ENCODE data around the gene CREB3L1. TPM values are rescaled to one million over a fixed set of nuclear protein-coding genes. Genes with fewer than 3 reads are reported as not detected.
A peak's percentile ranks its signal among the peaks of the same experiment; 100 is the strongest.

CREB3L1 gene
- total and polyA plus RNA-seq, 2 donors from 2014 or later = 2.5 to 7.3 TPM

DNA sequence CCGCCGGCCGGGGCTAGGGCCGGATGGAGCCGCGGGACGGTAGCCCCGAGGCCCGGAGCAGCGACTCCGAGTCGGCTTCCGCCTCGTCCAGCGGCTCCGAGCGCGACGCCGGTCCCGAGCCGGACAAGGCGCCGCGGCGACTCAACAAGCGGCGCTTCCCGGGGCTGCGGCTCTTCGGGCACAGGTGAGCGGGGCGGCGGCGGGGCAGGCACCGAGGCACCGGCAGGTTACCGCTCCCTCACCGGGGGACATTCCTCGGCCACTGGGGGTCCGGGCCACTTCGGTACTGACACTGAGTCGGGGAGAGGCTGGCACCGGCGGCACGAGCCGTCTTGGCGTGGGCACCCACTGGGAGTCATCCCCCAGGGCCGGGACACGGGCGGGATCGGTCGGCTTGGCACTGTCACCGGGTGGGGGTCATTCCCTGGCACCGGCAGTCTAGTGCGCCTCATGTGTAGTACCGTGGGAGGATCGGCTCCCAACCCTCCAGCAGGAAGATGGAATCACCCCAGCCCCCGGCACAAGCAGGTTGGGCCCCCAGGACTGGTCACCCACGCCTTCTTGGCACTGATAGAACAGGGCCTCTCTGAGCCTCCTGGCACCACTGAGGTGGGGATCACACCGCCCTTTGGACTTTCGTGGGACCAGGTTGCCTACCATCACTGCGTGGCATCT is 70.3 kb downstream of the CREB3L1 start:
- Histone ChIP-seq H3K4me1 (ENCODE audit: control insufficient read depth in 2 of 3, insufficient read depth in 2 of 3, low read depth in 1 of 3, low read length in 3 of 3) (peaks cover 0 to 34% (median 12%) of the 10 kb centered on the region in 3 donors), H3K9ac (ENCODE audit: low read length in 3 of 3) (peak overlapping the region; percentile 23 to 86 (median 52)), H3K36me3 (ENCODE audit: control insufficient read depth in 2 of 3, insufficient read depth in 3 of 3, low read length in 3 of 3) (no peaks in the 10 kb centered on the region), H3K27ac (ENCODE audit: low read depth in 2 of 2, low read length in 2 of 2) (peak overlapping the region; percentile 45 to 63), H3K9me3 (ENCODE audit: control insufficient read depth in 2 of 3, insufficient read depth in 1 of 3, low read length in 3 of 3) (no peaks in the 10 kb centered on the region), H3K4me3 (ENCODE audit: low read length in 3 of 3) (peak overlapping the region; percentile 45 to 91 (median 71)), H3K27me3 (ENCODE audit: control insufficient read depth, insufficient read depth, low read length) (no peaks in the 10 kb centered on the region)
- intact Hi-C loops (cut with DNase I) = no loop called here
- peak in 2 of 5 donors; percentile 81 to 90 for DNase-seq
- TF ChIP-seq, protein P1, sequence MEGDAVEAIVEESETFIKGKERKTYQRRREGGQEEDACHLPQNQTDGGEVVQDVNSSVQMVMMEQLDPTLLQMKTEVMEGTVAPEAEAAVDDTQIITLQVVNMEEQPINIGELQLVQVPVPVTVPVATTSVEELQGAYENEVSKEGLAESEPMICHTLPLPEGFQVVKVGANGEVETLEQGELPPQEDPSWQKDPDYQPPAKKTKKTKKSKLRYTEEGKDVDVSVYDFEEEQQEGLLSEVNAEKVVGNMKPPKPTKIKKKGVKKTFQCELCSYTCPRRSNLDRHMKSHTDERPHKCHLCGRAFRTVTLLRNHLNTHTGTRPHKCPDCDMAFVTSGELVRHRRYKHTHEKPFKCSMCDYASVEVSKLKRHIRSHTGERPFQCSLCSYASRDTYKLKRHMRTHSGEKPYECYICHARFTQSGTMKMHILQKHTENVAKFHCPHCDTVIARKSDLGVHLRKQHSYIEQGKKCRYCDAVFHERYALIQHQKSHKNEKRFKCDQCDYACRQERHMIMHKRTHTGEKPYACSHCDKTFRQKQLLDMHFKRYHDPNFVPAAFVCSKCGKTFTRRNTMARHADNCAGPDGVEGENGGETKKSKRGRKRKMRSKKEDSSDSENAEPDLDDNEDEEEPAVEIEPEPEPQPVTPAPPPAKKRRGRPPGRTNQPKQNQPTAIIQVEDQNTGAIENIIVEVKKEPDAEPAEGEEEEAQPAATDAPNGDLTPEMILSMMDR (IDR thresholded peaks at IDR 0.05; ENCODE audit: borderline replicate concordance, extremely low read depth, insufficient read depth) = no peak
- no peak for FAIRE-seq

DNA sequence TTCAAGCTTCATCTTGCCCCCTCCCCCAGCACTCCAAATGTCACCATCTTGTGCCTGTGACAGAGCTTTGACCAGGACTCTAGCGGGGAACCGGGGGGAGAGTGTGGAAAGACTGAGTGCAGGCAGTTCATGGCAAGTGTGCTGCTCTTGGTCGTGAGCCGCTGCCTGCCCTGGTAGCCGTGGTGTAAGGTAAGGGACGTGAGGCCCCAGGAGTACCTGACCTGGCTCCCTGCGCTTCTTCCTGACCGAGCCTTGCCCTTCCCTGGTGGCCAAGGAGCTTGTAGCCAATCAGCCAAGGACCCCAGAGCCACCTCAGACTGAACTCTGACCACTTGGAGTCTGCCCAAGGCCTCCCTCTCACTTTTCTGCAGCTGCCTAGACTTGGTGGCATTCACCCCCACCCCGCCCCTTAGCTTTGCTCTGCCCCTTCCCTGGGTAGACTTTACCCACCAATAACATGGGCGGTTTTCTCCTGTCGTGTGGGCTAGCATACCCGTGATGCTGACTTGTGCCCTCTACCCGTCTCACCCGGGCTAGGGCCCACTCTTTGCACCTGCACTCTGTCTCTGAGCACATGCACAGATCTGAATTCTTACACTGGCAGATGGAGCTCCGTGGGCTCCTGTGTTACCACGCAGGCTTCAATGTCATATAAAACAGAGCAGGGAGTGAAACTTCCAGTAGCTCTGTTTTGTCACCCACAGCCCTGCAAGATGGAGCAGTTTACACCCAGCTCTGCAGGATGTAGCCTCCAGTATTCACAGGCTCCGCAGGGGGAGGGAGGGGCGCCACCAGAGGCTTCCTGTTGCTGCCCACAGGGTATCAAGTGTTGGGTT is 71.3 kb downstream of the CREB3L1 start:
- peaks cover 0 to 34% (median 12%) of the 10 kb centered on the region in 3 donors for H3K4me1 ChIP-seq (ENCODE audit: control insufficient read depth in 2 of 3, insufficient read depth in 2 of 3, low read depth in 1 of 3, low read length in 3 of 3)
- DNase-seq (peak in 1 of 5 donors; percentile 66), FAIRE-seq (no peak)
- no peaks in the 10 kb centered on the region for H3K9me3 ChIP-seq (ENCODE audit: control insufficient read depth in 2 of 3, insufficient read depth in 1 of 3, low read length in 3 of 3)
- intact Hi-C loops (cut with DNase I) = no loop called here
- no peaks in the 10 kb centered on the region for H3K36me3 ChIP-seq (ENCODE audit: control insufficient read depth in 2 of 3, insufficient read depth in 3 of 3, low read length in 3 of 3)
- H3K27ac ChIP-seq (ENCODE audit: low read depth in 2 of 2, low read length in 2 of 2) = peak overlapping the region in 1 of 2 donors; percentile 63
- H3K4me3 ChIP-seq (ENCODE audit: low read length in 3 of 3) = peak overlapping the region in 2 of 3 donors; percentile 71 to 91
- TF ChIP-seq, protein P1 (IDR thresholded peaks at IDR 0.05; ENCODE audit: borderline replicate concordance, extremely low read depth, insufficient read depth) = no peak
- no peaks in the 10 kb centered on the region for H3K27me3 ChIP-seq (ENCODE audit: control insufficient read depth, insufficient read depth, low read length)
- peak overlapping the region in 1 of 3 donors; percentile 86 for H3K9ac ChIP-seq (ENCODE audit: low read length in 3 of 3)

DNA sequence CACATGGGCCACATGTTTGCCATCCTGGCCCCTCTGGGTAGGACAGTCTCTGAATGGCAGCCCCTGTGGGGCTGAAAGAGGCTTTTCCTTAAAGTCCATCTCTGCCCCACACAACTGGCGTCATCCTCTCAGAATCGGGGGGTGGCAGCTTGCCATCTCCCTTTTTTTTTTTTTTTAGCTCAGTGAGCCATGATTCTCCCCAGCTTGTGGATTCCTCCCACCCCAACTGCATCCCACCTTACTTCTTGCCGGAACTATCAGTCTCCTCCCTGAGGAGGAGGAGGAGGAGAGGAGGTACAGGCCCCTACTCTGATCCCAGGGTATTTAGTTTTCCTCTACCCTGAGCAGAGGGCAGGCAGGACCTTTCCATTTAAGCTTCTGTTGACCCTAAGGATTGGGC is 73.2 kb downstream of the CREB3L1 start:
- Histone ChIP-seq H3K27ac (ENCODE audit: low read depth in 2 of 2, low read length in 2 of 2) (no peak overlapping the region), H3K9me3 (ENCODE audit: control insufficient read depth in 2 of 3, insufficient read depth in 1 of 3, low read length in 3 of 3) (no peaks in the 10 kb centered on the region), H3K9ac (ENCODE audit: low read length in 3 of 3) (no peak overlapping the region), H3K36me3 (ENCODE audit: control insufficient read depth in 2 of 3, insufficient read depth in 3 of 3, low read length in 3 of 3) (no peaks in the 10 kb centered on the region), H3K27me3 (ENCODE audit: control insufficient read depth, insufficient read depth, low read length) (no peaks in the 10 kb centered on the region), H3K4me3 (ENCODE audit: low read length in 3 of 3) (no peak overlapping the region), H3K4me1 (ENCODE audit: control insufficient read depth in 2 of 3, insufficient read depth in 2 of 3, low read depth in 1 of 3, low read length in 3 of 3) (peaks cover 0 to 34% (median 12%) of the 10 kb centered on the region in 3 donors)
- intact Hi-C loops (cut with DNase I) = no loop called here
- no peak for FAIRE-seq
- TF ChIP-seq, protein P1 (IDR thresholded peaks at IDR 0.05; ENCODE audit: borderline replicate concordance, extremely low read depth, insufficient read depth) = no peak
- DNase-seq = no peak

Measured in kidney (tissue), 14 donors.